Peyer's patch (tissue), 4 donors: ENCODE results near the gene FARP1.

Experiments used
- POLR2A ChIP-seq, 2 donors: fragments of 450-650 bp; IDR thresholded peaks; one replicate each; pipeline ENCODE4 v1.5.1; 2017; ENCODE audit warnings: antibody characterized with exemption in 2 of 2, mild to moderate bottlenecking in 2 of 2, moderate library complexity in 2 of 2
- TF ChIP-seq, protein P1 (sequence below), 6 experiments: fragments of 450-650 bp in 4 of 6; fragments of 200-600 bp in 2 of 6; sonication (generic) in 1 of 6; IDR thresholded peaks; one replicate each; pipeline ENCODE4 v1.5.1; 2017 to 2019; ENCODE audit warnings: antibody characterized with exemption in 6 of 6, mild to moderate bottlenecking in 3 of 6, moderate library complexity in 1 of 6

GRCh38 chr13:98399756-98400155 lies 256.9 kb downstream of the FARP1 start:
- TF ChIP-seq POLR2A (IDR thresholded peaks at IDR 0.05): no peak
- TF ChIP-seq, protein P1, sequence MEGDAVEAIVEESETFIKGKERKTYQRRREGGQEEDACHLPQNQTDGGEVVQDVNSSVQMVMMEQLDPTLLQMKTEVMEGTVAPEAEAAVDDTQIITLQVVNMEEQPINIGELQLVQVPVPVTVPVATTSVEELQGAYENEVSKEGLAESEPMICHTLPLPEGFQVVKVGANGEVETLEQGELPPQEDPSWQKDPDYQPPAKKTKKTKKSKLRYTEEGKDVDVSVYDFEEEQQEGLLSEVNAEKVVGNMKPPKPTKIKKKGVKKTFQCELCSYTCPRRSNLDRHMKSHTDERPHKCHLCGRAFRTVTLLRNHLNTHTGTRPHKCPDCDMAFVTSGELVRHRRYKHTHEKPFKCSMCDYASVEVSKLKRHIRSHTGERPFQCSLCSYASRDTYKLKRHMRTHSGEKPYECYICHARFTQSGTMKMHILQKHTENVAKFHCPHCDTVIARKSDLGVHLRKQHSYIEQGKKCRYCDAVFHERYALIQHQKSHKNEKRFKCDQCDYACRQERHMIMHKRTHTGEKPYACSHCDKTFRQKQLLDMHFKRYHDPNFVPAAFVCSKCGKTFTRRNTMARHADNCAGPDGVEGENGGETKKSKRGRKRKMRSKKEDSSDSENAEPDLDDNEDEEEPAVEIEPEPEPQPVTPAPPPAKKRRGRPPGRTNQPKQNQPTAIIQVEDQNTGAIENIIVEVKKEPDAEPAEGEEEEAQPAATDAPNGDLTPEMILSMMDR (IDR thresholded peaks at IDR 0.05): no peak
